Duodenal mucosa (tissue), 2 donors: ENCODE data around the gene CAMKMT.

Experiments
- H3K27ac ChIP-seq: one replicate; pipeline ENCODE4 v1.7.0; 2013; ENCODE audit warnings: low read depth, low read length
- H3K27me3 ChIP-seq, 2 donors: one replicate each; pipeline ENCODE4 v1.7.0; 2013; ENCODE audit warnings: low read length in 2 of 2, control low read depth in 1 of 2; ENCODE audit not compliant: insufficient read depth in 2 of 2, control insufficient read depth in 1 of 2
- H3K36me3 ChIP-seq, 2 donors: one replicate each; pipeline ENCODE4 v1.7.0; 2013; ENCODE audit warnings: low read length in 2 of 2, control low read depth in 1 of 2; ENCODE audit not compliant: insufficient read depth in 2 of 2, control insufficient read depth in 1 of 2
- H3K4me1 ChIP-seq, 2 donors: one replicate each; pipeline ENCODE4 v1.7.0; 2013; ENCODE audit warnings: low read length in 2 of 2, control low read depth in 1 of 2; ENCODE audit not compliant: insufficient read depth in 2 of 2, control insufficient read depth in 1 of 2
- H3K4me3 ChIP-seq, 2 donors: one replicate each; pipeline ENCODE4 v1.7.0; 2013; ENCODE audit warnings: low read length in 2 of 2, low read depth in 1 of 2
- H3K9ac ChIP-seq, 2 donors: one replicate each; pipeline ENCODE4 v1.7.0; 2013; ENCODE audit warnings: low read length in 2 of 2, low read depth in 1 of 2
- H3K9me3 ChIP-seq, 2 donors: one replicate each; pipeline ENCODE4 v1.7.0; 2013; ENCODE audit warnings: low read length in 2 of 2, control low read depth in 1 of 2; ENCODE audit not compliant: control insufficient read depth in 1 of 2

Gene CAMKMT

GRCh38 chr2:44623622-44624351 lies 262.0 kb downstream of the CAMKMT start:
- no peak overlapping the region for H3K27ac ChIP-seq
- H3K9ac ChIP-seq, result no peak overlapping the region
- H3K4me1 ChIP-seq, result no peaks in the 10 kb centered on the region
- H3K27me3 ChIP-seq, result no peaks in the 10 kb centered on the region
- H3K4me3 ChIP-seq, result no peak overlapping the region
- no peaks in the 10 kb centered on the region for H3K36me3 ChIP-seq
- H3K9me3 ChIP-seq, result no peaks in the 10 kb centered on the region

GRCh38 chr2:44628297-44628696 lies 266.6 kb downstream of the CAMKMT start:
- no peaks in the 10 kb centered on the region for H3K4me1 ChIP-seq
- H3K27me3 ChIP-seq, result no peaks in the 10 kb centered on the region
- H3K9ac ChIP-seq, result no peak overlapping the region
- H3K36me3 ChIP-seq, result no peaks in the 10 kb centered on the region
- H3K27ac ChIP-seq, result no peak overlapping the region
- H3K4me3 ChIP-seq, result no peak overlapping the region
- peaks cover 0 to 3% of the 10 kb centered on the region in 2 donors for H3K9me3 ChIP-seq

DNA sequence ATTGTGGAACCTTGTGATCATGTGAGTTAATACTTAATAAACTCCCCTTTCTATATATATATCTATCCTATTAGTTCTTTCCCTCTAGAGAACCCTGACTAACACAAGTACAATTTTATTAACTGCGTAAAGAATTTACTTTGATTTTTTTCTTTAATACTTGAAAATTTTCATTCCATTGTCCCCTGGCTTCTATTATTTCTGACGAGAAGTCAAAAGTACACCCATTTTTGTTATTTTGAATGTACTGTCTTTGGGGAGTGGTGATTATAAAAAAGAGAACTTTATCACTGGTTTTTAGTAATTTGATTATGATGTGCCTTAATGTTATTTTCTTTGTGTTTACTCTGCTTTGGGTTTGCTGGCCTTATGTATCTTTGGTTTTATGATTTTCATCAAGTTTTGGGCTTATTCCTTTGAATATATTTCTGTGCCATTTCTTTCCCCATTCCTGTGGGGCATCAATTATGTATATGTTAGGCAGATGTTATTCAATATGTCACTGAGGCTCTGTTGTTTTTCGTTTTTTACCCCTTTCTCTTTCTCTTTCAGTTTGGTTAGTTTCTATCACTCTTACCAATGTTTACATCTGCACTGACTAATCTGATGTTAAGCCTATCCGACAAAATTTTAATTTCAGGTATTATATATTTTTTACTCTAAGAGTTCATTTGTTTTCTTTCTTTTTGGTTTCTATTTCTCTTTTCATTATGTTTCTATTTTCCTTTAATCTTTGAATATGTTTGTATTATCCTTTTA lies 271.4 kb downstream of the CAMKMT start:
- H3K9ac ChIP-seq, result no peak overlapping the region
- no peaks in the 10 kb centered on the region for H3K4me1 ChIP-seq
- no peak overlapping the region for H3K4me3 ChIP-seq
- H3K9me3 ChIP-seq, result peaks cover 0 to 3% of the 10 kb centered on the region in 2 donors
- no peak overlapping the region for H3K27ac ChIP-seq
- no peaks in the 10 kb centered on the region for H3K36me3 ChIP-seq
- H3K27me3 ChIP-seq, result no peaks in the 10 kb centered on the region

DNA sequence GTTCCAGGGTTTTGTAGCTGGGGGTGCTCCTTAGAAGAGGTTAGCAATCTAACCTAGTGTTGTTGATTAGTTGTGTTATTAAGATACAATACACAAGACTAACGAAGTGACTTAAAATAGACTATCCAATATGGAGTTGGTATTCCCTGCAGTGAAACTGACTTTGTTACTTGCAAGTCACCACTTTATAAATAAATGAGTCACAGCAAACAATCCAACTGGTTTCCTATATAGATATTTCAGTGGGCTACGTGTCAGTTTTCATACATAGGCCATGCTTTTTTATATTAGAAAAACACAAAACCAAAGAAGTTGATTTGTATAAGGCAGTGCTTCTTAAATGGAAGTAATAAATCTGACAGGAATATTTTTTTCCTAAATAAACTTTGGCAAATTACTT lies 274.0 kb downstream of the CAMKMT start:
- no peaks in the 10 kb centered on the region for H3K36me3 ChIP-seq
- no peak overlapping the region for H3K9ac ChIP-seq
- peaks cover 0 to 3% of the 10 kb centered on the region in 2 donors for H3K9me3 ChIP-seq
- no peaks in the 10 kb centered on the region for H3K4me1 ChIP-seq
- H3K27me3 ChIP-seq, result no peaks in the 10 kb centered on the region
- H3K27ac ChIP-seq, result no peak overlapping the region
- no peak overlapping the region for H3K4me3 ChIP-seq

- Histone ChIP-seq H3K4me3 (no peak overlapping the region), H3K27me3 (no peaks in the 10 kb centered on the region), H3K9me3 (no peaks in the 10 kb centered on the region), H3K27ac (no peak overlapping the region), H3K36me3 (no peaks in the 10 kb centered on the region), H3K4me1 (no peaks in the 10 kb centered on the region), H3K9ac (no peak overlapping the region)
Measured at GRCh38 chr2:44638649-44639048, 276.9 kb downstream of the CAMKMT start.

- Histone ChIP-seq H3K27me3 (no peaks in the 10 kb centered on the region), H3K4me3 (no peak overlapping the region), H3K9me3 (no peaks in the 10 kb centered on the region), H3K36me3 (no peaks in the 10 kb centered on the region), H3K4me1 (no peaks in the 10 kb centered on the region), H3K27ac (no peak overlapping the region), H3K9ac (no peak overlapping the region)
Measured at GRCh38 chr2:44639399-44639798, 277.7 kb downstream of the CAMKMT start.

DNA sequence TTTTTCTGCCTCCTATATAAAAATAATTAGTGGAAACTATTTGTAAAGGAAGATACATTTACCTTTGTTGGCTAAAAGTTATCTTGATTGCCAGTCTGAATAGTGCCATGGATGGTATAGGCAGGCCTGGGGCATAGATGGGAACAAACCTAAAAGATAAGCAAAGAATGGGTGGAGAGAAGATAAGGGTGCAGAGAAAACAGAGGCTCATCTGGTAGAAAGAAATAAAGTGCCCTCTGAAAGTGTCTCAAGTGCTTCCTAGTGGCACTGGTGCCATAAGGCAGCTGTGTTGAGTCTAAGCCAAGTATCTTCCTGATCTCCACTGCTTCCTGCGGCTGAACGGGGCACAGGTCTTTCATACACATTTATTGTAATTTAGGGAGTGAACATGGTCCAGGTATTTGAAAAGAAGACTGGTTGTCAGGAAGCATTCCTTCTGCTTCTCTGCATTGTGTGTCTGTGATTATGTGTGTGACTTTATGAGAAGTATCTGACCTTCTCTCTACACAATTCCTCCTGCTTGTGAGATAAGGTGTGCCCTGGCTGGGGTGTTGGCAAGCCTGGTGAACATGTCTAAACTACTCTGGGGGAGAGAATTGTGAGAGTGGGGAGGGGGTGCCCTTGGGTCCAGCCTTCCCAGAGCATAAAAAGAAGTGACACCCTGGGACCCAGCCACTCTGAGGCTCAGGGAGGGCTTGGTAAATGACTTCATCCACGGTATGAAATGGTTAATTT lies 280.5 kb downstream of the CAMKMT start:
- H3K27me3 ChIP-seq, result no peaks in the 10 kb centered on the region

DNA sequence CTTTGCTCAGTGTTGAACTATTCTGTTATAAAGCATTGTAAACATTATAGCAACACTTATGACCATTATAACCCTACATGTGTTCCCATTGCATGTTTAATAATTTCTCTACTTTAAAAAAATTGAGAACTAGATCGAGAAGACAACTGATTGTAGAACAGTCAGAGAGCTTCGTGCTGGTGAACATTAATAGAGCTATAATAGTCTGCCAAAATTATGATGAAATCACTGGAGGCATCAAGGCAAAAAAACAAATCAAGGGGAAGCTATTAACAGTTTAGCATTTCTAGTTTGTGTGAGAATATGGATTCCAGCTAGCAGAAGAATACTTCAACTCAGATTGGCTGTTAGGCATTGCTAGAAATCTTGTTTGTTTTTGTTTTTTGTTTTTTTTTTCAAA lies 284.2 kb downstream of the CAMKMT start:
- H3K36me3 ChIP-seq, result no peaks in the 10 kb centered on the region
- no peak overlapping the region for H3K27ac ChIP-seq
- H3K9me3 ChIP-seq, result no peaks in the 10 kb centered on the region
- H3K27me3 ChIP-seq, result no peaks in the 10 kb centered on the region
- no peak overlapping the region for H3K4me3 ChIP-seq
- H3K9ac ChIP-seq, result no peak overlapping the region
- H3K4me1 ChIP-seq, result no peaks in the 10 kb centered on the region

More for the DNA sequence above, 280.5 kb downstream of the CAMKMT start:
- H3K9me3 ChIP-seq, result no peaks in the 10 kb centered on the region
- H3K9ac ChIP-seq, result no peak overlapping the region
- H3K27ac ChIP-seq, result no peak overlapping the region
- H3K4me1 ChIP-seq, result no peaks in the 10 kb centered on the region
- no peaks in the 10 kb centered on the region for H3K36me3 ChIP-seq
- no peak overlapping the region for H3K4me3 ChIP-seq

DNA sequence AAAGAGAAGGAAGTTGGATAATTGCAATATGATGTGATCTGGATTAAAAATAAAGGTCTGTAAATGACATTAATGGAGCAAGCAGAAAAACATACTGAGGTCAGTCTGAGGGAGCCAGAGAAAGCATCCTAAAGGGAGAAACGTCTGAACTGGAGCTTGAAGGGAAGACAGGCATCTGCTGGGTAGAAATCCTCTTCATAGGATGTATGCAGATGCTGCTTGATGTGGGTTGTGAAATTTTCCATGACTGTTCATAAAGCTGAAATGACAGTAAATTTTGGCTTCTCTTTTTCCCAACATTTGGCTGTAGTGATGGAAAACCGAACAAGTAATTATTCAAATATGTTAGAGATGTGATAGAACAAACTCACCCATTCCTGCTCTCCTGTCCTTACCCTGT lies 287.6 kb downstream of the CAMKMT start:
- no peak overlapping the region for H3K27ac ChIP-seq

DNA sequence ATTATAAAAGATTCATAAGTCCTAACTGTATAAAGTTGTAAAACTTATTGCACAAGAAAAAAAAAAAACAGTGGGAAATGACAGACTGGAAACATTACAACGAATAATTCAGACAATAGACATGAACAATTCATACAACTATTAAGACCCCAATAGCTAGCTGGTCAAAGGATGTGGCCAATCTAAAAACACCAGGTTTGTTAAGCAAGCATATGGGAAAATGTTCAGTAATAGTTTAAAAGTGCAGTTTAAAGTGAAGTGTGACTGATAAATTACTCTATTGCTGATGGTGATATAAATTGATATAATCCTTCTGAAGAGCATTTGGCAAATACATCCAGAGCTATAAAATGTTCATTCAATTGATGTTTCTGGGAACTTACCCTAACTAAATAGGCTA lies 289.0 kb downstream of the CAMKMT start:
- Histone ChIP-seq H3K36me3 (no peaks in the 10 kb centered on the region), H3K27me3 (no peaks in the 10 kb centered on the region), H3K4me3 (no peak overlapping the region), H3K27ac (no peak overlapping the region), H3K9me3 (no peaks in the 10 kb centered on the region), H3K9ac (no peak overlapping the region), H3K4me1 (no peaks in the 10 kb centered on the region)

More for the DNA sequence above, 287.6 kb downstream of the CAMKMT start:
- Histone ChIP-seq H3K4me1 (no peaks in the 10 kb centered on the region), H3K27me3 (no peaks in the 10 kb centered on the region), H3K9me3 (no peaks in the 10 kb centered on the region), H3K9ac (no peak overlapping the region), H3K4me3 (no peak overlapping the region), H3K36me3 (no peaks in the 10 kb centered on the region)
